ENCODE data around the gene UBE2M.
"Not testable (repeated sequence)": the region's sequence is repeated elsewhere in the genome, so short reads cannot be mapped to it uniquely, and the experiment has no call there.

The UBE2M gene

DNA sequence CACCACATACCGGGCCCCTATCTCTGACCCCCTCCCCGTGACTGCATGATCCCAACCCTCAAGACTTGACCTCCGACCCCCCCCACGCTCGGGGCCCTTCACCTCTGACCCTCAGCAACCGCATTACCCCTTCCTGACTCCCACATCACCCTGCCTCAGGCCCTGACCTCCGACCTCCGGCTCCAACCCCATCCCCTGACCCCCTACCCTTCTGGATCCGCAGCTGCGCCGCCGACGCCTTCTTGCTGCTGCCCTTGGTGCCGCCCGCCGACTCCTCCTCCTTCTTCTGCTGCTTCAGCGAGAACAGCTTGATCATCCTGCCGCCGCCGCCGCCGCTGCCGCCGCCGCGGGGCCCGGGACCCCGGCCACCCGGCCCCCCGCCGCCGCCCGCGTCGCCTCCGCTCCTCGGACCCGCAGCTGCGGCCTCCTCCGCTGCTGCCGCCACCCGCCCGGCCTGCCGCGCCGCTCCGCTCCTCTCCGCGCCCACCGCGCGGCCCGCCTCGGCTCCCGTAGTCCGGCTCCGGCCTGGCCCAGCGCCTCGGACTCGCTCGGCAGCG is at the start of gene UBE2M:
Gene UBE2M (minus strand): TSS at position 546 of the 557 bp plus-strand sequence. CDS start 230 bp downstream, at position 316.
- peak; percentile 82 for DNase-seq
- Mint-ChIP-seq H3K4me1 (peaks cover 76% of the 10 kb centered on the region), H3K27me3 (no peaks in the 10 kb centered on the region), H3K9me3 (no peaks in the 10 kb centered on the region), H3K27ac (peak within 1 kb of the TSS; percentile 98), H3K4me3 (peak within 1 kb of the TSS; percentile 96), H3K36me3 (peaks cover 45% of the 10 kb centered on the region)
- CTCF ChIA-PET: interaction anchor here (1.6 kb wide), 1 partner anchor 44 kb away, joined by 3 read pairs; no protein-coding TSS in a partner anchor

DNA sequence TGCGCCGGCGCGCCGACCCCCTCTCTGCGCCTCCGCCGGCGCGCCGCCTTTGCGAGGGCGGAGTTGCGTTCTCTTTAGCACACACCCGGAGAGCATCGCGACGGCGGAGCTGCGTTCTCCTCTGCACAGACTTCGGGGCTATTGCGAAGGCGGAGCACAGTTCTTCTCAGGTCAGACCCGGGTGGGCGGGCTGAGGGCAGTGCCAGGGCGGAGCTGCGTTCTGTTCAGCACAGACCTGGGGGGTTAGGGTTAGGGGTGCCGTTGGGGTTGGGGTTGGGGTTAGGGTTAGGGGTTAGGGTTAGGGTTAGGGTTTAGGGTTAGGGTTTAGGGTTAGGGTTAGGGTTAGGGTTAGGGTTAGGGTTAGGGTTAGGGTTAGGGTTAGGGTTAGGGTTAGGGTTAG is 48.8 kb upstream of the UBE2M start:
- H3K36me3 Mint-ChIP-seq, H3K27ac Mint-ChIP-seq, DNase-seq, CTCF ChIA-PET, H3K4me1 Mint-ChIP-seq, H3K9me3 Mint-ChIP-seq, H3K4me3 Mint-ChIP-seq, H3K27me3 Mint-ChIP-seq: not testable (repeated sequence)

DNA sequence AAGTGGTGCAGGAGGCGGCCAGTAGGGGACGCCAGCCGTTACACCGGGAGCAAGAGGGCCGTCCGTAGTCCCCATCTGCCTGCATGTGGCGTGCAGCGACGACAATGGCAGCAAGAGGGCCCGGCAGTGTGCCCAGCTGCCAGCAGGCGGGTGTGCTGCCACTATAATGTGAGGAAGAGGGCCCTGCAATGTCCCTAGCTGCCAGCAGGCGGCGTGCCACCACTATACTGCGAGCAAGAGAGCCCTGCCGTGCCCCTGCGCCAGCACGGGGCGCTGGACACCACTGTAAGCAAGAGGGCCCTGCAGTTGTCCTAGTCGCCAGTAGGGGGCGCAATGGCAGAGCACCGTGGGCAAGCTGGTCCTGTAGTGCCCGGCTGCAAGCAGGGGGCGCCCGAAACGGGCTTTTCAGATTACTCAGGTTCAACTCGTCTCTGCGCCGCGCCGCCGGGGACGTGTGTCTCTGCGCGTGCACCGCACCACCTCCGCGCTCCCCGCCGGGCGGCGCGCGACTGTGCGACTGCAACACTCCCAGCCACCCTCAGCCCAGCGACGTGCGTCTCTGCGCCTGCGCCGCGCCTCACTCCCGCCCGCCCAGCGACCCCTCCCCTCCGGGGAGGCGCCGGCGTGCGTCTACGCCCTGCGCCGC is 48.0 kb upstream of the UBE2M start:
- H3K27ac Mint-ChIP-seq, H3K4me3 Mint-ChIP-seq, H3K9me3 Mint-ChIP-seq, H3K36me3 Mint-ChIP-seq, DNase-seq, H3K27me3 Mint-ChIP-seq, H3K4me1 Mint-ChIP-seq, CTCF ChIA-PET: not testable (repeated sequence)

DNA sequence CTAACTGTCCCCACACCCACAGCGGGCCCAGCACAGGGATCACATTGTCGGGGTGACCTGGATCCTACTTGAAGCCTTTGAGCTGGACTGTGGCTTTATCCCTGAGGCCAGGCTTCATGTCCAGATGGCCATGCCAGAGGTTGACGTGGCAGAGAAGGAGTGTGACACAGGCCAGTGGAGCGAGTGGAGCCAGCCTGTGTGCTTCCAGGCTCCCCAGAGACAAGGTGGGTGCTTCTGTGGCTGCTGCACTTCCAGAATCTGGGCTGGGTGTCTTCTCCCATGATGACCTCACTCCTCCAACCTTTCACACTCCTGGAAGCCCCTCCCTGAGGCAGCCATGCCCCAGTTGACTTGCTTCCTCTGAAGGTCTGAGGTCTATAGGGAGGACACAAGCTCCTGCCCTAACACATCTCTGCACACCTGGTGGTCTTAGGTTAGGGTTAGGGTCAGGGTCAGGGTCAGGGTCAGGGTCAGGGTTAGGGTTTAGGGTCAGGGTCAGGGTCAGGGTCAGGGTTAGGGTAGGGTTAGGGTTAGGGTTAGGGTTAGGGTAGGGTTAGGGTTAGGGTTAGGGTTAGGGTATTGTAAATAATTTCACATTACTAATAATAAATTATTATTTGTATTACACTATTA is 27.8 kb upstream of the UBE2M start:
- no peaks in the 10 kb centered on the region for H3K9me3 Mint-ChIP-seq
- peaks cover 11% of the 10 kb centered on the region for H3K36me3 Mint-ChIP-seq
- H3K4me1 Mint-ChIP-seq: peaks cover 3% of the 10 kb centered on the region
- no peaks in the 10 kb centered on the region for H3K27me3 Mint-ChIP-seq
- CTCF ChIA-PET: no interaction called here
- no peak overlapping the region for H3K27ac Mint-ChIP-seq
- no peak overlapping the region for H3K4me3 Mint-ChIP-seq
- DNase-seq: no peak

DNA sequence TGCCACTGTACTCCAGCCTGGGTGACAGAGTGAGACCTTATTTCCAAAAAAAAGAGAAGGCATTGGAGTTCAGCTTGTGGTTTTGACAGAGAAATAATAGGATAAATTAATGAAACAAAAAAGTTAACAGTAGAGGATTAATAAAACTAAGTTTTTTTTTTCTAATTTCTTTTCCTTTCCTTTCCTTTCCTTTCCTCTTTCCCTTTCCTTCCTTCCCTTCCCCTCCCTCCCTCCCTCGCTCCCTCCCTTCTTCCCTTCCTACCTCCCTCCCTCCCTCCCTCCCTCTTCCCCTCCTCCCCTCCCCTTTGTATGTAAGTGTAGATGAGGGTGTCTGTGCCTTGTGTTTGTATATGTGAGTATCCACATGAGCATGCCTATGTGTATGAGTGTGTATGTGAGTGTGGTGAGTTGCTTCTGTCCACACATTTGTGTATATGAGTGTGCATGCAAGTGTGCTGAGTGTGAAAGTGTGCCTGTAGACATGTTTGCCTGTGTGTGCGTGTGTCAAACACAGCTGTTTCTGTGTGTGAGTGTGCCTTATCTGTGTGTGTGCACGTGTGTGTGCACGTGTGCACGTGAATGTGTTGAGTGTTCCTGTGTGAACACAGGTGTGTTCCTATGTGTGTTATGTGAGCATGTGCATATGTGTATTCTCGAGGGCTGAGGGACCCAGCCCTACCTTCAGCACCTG is 27.2 kb upstream of the UBE2M start:
- CTCF ChIA-PET: no interaction called here
- no peak for DNase-seq
- Mint-ChIP-seq H3K4me1 (peaks cover 10% of the 10 kb centered on the region), H3K27me3 (no peaks in the 10 kb centered on the region), H3K9me3 (no peaks in the 10 kb centered on the region), H3K36me3 (peaks cover 12% of the 10 kb centered on the region), H3K27ac (no peak overlapping the region), H3K4me3 (no peak overlapping the region)

DNA sequence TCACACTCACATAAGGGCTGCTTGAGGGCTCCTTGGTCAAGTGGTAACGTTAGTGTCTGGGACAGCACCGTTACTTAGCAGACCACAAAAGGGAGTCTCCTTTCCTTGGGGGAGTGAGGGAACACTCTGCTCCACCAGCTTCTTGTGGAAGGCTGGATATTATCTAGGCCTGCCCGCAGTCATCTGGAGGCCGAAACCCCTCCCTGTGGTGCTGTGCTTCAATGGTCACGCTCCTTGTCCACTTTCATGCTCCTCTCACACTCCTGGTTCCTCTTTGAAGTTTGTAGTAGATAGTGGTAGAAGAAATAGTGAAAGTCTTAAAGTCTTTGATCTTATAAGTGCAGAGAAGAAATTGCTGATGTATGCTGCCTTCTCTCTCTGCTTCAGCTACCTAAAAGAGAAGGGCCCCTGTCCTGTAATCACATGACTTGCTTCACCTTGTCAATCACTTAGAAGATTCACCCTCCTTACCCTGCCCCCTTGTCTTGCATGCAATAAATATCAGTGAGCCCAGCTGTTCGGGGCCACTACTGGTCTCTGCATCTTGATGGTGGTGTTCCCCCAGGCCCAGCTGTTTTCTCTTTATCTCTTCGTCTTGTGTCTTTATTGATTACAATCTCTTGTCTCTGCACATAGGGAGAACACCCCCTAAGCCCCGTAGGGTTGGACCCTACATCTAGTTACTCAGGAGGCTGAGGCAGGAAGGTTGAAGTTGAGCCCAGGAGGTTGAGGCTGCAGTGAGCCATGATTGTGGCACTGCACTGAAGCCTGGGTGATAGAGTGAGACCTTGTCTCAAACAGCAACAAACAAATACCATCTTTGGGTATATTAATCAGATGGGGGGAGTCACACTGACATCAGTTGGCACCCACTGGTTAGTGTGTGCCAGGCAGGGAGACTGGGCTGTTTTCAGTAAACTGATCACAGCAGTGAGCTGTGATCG is 26.4 kb upstream of the UBE2M start:
- Mint-ChIP-seq H3K27me3 (no peaks in the 10 kb centered on the region), H3K4me3 (no peak overlapping the region), H3K27ac (no peak overlapping the region), H3K9me3 (no peaks in the 10 kb centered on the region), H3K4me1 (peaks cover 11% of the 10 kb centered on the region), H3K36me3 (peaks cover 12% of the 10 kb centered on the region)
- CTCF ChIA-PET: no interaction called here
- no peak for DNase-seq

DNA sequence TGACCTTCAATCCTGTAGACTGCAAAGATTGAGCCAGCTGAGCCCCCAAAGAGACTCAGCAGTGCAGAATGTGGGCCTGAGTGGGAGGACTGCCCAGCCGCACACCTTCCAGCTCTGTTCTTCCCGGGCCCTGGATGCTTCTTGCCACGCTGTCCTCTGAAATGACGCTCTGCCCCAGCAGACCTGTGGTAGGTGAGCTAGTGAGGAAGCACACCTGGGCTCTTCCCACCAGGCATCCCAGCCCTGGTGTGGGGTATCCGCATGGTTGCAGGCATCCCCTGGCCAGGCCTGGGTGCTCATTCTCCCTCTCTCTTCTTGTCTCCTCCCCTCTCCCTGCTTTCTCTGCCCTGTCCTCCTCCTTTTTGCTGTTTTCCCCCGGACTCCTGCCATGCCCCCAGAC is 24.6 kb upstream of the UBE2M start:
- no peak overlapping the region for H3K4me3 Mint-ChIP-seq
- no peaks in the 10 kb centered on the region for H3K27me3 Mint-ChIP-seq
- H3K36me3 Mint-ChIP-seq: peaks cover 12% of the 10 kb centered on the region
- no peak overlapping the region for H3K27ac Mint-ChIP-seq
- H3K4me1 Mint-ChIP-seq: peaks cover 22% of the 10 kb centered on the region
- no peaks in the 10 kb centered on the region for H3K9me3 Mint-ChIP-seq
- no peak for DNase-seq
- CTCF ChIA-PET: interaction anchor here (9.4 kb wide), 1 partner anchor 64 kb away, joined by 109 read pairs; the partner anchor contains the start of gene ZBTB45

DNA sequence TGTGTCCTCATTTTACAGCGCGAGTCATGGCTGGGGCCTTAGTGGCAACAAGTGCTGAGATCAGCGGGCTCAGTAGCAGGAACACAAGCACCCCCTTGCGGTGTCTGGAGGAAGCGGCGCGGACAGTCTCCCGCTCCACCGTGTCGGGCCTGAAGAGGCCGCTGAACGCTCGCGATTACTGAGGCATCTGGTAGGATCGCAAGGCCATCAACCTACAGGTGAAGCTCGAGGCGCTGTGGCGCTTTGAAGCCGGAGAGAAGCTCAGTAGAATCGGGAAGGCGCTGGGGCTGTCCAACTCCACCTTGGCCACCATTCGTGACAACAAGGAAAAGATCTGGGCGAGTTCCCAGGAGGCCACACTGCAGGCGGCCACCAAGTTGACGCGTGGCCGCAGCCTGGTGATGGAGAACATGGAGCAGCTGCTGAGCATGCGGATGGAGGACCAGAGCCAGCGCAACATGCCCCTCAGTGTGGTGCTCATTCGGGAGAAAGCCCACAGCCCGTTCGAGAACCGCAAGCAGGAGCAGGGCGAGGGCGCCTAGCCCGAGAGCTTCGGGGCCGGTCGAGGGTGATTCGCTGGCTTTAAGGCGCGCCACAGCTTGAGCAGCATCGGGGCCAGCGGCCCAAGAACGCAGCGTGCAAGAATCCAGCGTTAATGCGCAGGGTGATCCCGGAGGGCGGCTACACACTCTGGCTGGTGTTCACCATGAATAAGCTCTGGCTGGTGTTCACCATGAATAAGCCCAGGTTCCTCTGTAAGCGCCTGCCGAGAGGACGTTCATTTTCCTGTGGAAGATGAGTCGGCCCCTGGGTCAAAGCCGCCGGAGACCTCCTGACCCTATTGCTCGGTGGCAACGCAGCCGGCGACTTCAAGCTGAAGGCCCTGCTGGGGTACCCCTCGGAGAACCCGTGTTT is 23.1 kb upstream of the UBE2M start:
- H3K36me3 Mint-ChIP-seq: peaks cover 14% of the 10 kb centered on the region
- H3K4me3 Mint-ChIP-seq: no peak overlapping the region
- no peaks in the 10 kb centered on the region for H3K9me3 Mint-ChIP-seq
- H3K4me1 Mint-ChIP-seq: peaks cover 24% of the 10 kb centered on the region
- H3K27ac Mint-ChIP-seq: peak overlapping the region; percentile 82
- DNase-seq: peak; percentile 95
- H3K27me3 Mint-ChIP-seq: no peaks in the 10 kb centered on the region
- CTCF ChIA-PET: interaction anchor here (0.7 to 9.4 kb wide), 15 partner anchors 10 to 235 kb away, joined by 3 to 109 read pairs (median 4); partner anchors contain the start of genes CHMP2A, TRIM28 and ZBTB45

DNA sequence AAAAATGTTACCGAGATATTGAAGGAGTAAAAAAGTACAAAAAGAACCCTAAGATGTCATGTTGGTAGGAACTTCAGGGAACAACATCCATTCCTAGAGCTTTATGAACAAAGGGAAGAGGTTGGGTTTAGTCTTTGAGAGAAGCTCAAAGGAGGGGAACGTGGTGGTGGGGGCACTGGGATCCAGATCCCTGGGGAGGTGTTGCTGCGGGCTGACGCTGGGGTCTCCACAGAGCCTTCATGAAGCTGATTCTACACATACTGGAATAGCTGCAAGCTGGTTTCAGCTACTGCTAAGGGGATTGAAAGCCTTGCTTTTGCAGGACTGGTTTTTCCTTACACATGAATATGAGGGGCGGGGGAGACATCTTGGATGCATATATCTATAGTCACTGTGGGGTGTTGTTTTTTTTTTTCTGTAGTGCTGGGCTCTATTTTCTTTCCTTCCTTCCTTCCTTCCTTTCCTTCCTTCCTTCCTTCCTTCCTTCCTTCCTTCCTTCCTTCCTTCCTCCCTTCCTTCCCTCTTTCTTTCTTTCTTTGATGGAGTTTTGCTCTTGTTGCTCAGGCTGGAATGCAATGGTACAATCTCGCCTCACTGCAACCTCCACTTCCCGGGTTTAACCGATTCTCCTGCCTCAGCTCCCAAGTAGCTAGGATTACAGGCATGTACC is 21.2 kb upstream of the UBE2M start:
- H3K27me3 Mint-ChIP-seq: no peaks in the 10 kb centered on the region
- DNase-seq: no peak
- H3K4me3 Mint-ChIP-seq: no peak overlapping the region
- peaks cover 34% of the 10 kb centered on the region for H3K4me1 Mint-ChIP-seq
- CTCF ChIA-PET: interaction anchor here (0.9 to 9.4 kb wide), 3 partner anchors 61 to 91 kb away, joined by 3 to 109 read pairs (median 21); partner anchors contain the start of gene ZBTB45
- H3K36me3 Mint-ChIP-seq: peaks cover 14% of the 10 kb centered on the region
- H3K27ac Mint-ChIP-seq: no peak overlapping the region
- H3K9me3 Mint-ChIP-seq: no peaks in the 10 kb centered on the region

DNA sequence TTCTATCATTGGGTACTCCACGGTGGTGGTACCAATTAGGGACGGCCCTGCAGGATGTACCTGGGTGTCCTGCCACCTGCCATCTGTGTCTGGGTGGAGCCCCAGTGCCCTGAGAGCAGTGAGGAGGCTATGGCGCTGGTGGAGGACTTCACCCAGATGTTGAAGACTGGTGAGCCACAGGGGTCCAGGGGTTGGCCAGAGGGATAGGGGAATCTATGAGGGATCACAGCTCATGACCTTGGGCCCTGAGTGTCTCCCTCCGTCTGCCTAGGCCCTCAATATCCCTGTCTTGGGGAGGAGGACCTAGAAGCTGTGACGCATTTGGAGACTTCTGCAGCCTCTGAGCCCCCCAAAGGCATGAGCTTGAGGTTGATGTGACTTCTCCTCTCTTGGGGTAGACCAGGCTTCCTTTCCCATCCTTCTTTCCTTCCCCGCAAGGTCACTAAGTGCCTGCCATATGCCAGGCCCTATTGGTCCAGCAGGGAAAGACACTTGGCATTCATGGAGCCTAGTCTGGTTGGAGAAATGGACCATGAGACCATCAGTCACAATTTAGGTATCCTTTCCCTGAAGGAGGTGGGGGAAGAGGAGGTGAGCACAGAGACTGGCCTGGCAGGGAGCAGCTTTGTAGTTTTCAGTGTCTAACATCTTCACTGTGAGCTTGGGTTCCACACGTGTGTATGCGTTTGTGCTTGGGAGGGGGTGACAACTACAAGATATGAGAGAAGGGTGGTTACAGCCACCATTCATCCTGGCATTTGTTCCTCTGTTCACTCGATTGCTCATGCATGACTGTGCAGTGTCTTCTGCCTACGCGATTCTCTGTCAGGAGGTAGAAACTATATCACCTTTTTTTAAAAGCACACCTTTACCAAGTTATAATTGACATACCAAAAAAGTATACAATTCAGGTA is 19.9 kb upstream of the UBE2M start:
- H3K4me1 Mint-ChIP-seq: peaks cover 48% of the 10 kb centered on the region
- no peak for DNase-seq
- no peak overlapping the region for H3K4me3 Mint-ChIP-seq
- CTCF ChIA-PET: interaction anchor here (1.0 to 9.4 kb wide), 2 partner anchors 59 to 64 kb away, joined by 3 to 109 read pairs; partner anchors contain the start of gene ZBTB45
- no peak overlapping the region for H3K27ac Mint-ChIP-seq
- H3K27me3 Mint-ChIP-seq: no peaks in the 10 kb centered on the region
- no peaks in the 10 kb centered on the region for H3K9me3 Mint-ChIP-seq
- peaks cover 12% of the 10 kb centered on the region for H3K36me3 Mint-ChIP-seq

DNA sequence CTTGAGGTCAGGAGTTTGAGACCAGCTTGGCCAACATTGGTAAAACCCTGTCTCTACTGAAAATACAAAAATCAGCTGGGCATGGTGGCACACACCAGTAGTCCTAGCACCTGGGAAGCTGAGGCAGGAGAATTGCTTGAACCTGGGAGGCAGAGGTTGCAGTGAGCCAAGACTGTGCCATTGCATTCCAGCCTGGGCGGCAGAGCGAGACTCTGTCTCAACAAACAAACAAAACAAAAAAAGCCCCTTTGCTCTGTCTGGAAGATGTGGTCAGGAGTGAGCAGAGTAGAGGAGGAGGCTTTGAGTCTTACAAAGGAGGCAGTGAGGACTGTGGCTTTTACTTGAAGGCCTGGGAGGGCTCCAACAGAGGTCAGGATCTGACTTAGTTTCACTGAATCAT is 19.2 kb upstream of the UBE2M start:
- H3K27me3 Mint-ChIP-seq, DNase-seq, H3K36me3 Mint-ChIP-seq, H3K4me3 Mint-ChIP-seq, H3K27ac Mint-ChIP-seq, H3K9me3 Mint-ChIP-seq: not testable (repeated sequence)
- H3K4me1 Mint-ChIP-seq: peaks cover 49% of the 10 kb centered on the region
- CTCF ChIA-PET: interaction anchor here (1.0 to 9.4 kb wide), 2 partner anchors 59 to 63 kb away, joined by 3 to 109 read pairs; partner anchors contain the start of gene ZBTB45

Measured in activated naive CD4-positive, alpha-beta T cell treated with anti-CD3 and anti-CD28 coated beads, Interleukin-2, amount 10 ng/mL, durations not matched to agents 7 days and 5 days (primary cell).